ENCODE data around the gene AGFG1. TPM values are rescaled to one million over a fixed set of nuclear protein-coding genes. Genes with fewer than 3 reads are reported as not detected.

The AGFG1 gene
- total RNA-seq, 1 donor from 2014 or later: 74.0 TPM

DNA sequence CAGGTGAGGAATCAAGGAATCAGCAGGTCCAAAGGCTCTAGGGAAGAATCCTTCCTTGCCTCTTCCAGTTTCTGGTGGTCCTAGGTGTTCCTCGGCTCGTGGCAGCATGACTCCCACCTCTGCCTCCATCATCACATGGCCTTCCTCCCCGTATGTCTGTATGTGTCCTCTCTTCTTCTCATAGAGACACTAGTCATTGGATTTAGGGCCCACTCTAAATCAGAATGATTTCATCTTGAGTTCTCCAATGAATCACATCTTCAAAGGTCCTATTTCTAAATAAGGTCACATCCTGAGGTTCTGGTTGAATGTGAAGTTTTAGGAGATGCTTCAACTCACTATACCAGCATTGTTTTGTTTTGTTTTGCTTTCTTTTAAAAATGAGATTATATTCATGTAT lies 11.1 kb upstream of the AGFG1 start:
- intact Hi-C loops (cut with micrococcal nuclease): loop anchor here (5.0 kb wide), 1 partner anchor 669 kb away; no protein-coding TSS in a partner anchor

DNA sequence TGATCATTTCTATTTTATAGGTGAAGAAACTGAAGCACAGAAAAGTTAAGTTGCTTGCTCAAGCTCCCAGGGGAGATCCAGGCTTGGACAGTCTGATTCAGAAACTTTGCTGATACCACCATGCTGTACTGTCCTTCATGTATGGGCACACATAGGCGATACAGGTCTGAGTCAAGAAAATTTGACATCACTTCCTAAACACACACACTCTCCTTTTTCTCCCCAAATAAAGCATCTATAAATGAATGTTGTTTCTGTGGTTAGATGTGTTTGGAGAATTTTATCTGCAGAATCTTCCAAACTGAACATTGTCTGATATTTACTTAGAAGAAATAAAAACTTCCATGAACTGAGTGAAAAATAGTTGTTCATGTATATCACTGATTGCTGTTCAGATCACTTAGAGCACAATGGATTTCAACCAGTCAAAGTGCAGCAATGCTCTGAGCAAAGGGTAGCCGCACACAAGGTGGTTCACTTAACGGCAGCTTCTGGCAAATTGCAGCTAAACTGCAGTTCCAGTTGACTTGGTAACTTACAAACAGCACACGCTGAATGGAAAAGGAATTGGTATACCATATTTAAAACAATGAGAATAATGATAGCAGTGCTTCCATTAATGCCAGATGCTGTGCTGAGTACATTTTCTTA lies 10.0 kb upstream of the AGFG1 start:
- intact Hi-C loops (cut with micrococcal nuclease): loop anchor here (1.0 to 5.0 kb wide), 2 partner anchors 51 to 670 kb away; no protein-coding TSS in a partner anchor

DNA sequence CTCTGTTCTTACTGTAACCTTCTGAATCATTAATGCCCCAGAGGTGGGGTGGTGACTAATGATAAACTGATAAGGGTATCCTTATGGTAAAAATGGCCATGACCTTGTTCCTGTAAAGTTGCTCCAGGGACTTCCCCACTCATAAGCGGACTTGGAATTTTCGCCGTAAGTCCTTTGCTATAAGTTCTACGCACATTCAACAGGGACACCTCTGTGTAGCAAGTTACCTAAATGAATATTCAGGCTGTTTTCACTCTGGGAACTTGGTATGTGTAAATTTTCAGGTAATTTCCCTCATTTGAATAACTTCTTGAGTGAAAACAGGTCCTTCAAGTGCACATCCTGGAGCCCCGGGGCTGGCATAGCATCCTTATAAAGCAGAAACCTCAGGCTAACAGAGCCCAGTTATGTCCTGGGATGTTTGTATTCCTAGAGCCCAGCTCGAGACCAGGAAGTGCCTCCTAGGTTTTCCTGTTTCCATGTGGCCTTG lies 9.4 kb upstream of the AGFG1 start:
- intact Hi-C loops (cut with micrococcal nuclease): loop anchor here (1.0 to 5.0 kb wide), 2 partner anchors 51 to 670 kb away; no protein-coding TSS in a partner anchor

DNA sequence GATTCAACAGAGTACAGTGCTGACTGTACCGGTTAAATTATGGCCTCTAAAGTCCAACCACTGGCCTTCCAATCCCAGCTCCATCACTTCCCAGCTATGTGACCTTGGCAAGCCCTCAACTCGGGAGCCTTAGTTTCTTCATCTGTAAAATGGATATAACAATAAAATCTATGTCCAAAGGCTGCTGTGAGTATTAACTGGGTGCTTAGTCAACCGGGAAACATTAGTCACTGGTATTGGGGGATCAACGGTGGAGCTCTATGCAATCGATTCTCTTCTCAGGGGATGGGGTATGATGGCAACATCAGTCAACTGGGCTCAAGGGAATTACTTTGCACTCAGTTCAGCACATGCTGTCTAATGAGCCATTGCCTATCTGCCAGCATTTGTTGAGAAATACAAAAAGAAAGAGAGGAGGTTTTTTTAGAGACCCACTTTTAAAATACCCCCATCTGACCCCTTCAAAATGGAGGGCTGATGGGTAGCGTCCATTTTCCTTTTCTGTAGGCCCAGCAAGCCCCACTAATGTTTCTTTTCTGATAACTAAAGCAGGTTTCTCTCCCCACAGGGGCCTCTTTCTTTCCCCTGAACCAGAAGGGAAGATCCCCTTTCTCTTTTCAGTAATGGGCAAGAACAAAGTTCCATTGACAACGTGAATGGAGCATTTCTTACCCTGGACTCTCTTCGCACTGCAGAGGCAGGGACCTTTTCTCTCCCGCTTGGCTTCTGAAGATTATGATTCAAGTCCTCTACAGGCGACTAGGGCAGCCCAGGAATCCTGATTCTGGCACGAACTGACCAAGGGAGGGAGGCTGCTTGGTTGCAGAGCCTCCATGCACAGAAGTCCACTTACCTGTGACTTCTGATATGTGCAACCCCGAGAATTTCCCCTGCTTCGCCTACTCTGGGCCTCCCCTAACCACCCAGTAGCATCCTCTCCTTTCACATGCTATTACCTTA lies 8.7 kb upstream of the AGFG1 start:
- intact Hi-C loops (cut with micrococcal nuclease): loop anchor here (1.0 to 5.0 kb wide), 2 partner anchors 52 to 671 kb away; no protein-coding TSS in a partner anchor

DNA sequence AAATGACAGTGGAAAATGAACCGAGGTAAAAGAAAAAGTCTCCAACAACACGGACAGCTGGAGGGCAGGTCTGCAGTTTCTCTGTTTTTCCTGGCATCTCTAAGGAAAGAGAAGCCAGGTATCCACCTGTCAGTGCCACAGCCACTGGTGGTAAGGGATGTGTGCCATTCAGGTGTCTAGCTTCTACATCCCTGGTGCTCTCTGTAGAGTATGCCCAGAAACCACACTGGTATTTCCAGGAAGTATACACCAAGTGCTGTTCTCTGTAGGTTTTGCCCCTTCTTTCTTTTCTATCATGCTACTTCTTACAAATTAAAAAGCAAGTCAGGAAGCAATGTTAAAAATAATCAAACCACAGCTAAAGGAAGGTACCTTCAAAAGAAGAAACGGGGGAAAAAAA lies 7.6 kb upstream of the AGFG1 start:
- intact Hi-C loops (cut with micrococcal nuclease): loop anchor here (5.0 kb wide), 1 partner anchor 672 kb away; no protein-coding TSS in a partner anchor

DNA sequence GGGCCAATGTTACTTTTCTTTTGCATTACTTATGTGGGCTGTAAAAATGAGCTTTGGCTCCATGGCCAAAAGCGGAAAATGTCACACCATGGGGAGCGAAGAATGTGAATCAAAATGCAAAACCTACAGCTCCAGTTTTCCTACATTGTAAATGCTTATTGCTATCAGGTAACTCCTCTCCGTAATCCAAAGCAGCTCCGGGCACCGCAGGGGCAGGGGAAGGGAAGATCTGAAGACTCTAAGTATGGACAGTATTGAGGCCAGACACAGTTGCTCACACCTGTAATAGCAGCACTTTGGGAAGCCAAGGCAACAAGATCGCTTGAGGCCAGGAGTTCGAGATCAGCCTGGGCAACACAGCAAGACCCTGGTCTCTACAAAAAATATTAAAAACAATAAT lies 7.1 kb upstream of the AGFG1 start:
- intact Hi-C loops (cut with micrococcal nuclease): loop anchor here (5.0 kb wide), 1 partner anchor 673 kb away; no protein-coding TSS in a partner anchor

DNA sequence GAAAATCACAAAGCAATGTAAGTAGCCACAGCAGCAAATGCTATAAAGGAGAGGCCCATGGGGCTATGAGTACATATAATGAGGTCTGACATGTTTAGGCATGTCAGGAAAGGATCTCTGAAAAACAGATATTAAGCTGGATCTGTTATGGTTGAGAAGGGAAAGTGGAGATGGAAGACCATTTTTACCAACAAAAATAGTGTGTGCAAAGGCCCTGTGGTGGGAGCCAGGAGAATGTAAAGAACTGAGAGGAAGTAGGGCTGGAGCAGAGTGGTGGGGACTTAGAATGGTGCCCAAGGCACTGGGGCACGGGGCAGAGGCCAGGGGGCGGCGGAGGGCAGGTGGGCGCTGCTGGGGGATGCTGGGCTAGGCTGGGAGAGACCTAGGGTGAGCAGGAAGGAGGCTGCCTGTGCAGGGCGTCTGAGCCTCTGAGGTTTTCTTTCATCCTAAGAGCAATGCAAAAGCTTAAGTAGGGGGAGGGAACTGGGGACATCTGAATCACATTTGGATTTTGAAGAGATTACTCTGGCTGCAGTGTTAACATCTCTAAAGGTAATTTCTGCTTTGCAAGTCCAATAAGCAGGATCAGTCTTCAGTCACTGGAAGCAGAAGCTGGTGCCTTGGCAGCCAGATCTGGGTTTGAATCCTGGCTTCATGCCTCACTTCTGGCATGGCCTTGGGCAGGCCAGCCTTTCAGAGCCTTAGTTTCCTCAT lies 4.9 kb upstream of the AGFG1 start:
- intact Hi-C loops (cut with micrococcal nuclease): no loop called here

DNA sequence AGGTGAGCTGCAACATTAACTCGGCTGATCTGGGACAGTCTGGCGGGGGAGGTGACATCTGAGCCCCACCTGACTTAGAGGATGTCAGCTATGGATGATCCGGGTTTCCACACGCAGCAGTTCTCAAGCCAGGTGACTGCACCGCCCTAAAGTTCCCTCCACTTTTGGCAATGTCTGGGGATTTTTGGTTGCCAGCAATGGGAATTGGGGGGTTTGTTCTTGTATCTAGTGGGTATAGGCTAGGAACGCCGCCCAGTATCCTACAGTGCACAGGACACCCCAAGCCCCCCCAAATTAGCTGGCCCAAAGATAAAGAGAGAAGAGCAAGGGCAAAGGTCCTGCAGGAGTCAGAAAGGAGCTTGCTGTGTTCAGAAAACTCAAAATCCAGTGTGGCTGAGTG lies 544 bp upstream of the AGFG1 start:
- intact Hi-C loops (cut with micrococcal nuclease): loop anchor here (5.0 kb wide), 4 partner anchors 76 to 1049 kb away; partner anchors contain the start of gene RHBDD1

DNA sequence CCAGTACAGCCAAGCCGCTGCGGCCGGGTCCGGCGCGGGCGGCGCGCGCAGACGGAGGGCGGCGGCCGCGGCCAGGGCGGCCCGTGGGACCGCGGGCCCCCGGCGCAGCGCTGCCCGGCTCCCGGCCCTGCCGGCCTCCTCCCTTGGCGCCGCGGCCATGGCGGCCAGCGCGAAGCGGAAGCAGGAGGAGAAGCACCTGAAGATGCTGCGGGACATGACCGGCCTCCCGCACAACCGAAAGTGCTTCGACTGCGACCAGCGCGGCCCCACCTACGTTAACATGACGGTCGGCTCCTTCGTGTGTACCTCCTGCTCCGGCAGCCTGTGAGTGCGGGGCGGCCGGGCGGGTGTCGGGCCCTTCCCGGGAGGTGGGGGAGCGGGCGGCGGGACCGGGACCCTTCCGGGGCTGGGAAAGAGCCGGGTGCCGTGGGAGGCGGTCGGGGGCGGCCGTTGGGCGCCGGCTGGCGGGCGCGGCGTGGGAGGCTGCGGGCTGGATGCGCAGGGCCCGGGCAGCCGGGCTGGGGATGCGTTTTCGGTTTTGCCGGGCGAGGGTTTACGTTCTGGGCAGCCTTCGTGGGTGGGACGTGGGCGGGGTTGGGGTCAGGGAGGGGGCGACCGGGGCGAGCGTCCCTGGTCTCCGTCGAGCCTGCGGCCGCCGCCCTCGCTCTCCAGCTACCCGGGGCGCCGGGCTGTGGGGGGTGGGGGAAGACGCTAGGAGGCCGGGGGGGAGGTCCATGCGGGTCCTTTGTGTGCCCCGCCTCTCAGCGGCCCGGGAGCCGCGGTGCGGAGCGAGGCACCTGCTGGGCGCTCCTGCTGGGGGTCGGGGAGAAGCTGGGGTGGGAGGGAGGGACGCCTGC lies 537 bp downstream of the AGFG1 start:
- intact Hi-C loops (cut with micrococcal nuclease): loop anchor here (1.0 to 5.0 kb wide), 8 partner anchors 62 to 1050 kb away; partner anchors contain the start of genes MFF and RHBDD1

DNA sequence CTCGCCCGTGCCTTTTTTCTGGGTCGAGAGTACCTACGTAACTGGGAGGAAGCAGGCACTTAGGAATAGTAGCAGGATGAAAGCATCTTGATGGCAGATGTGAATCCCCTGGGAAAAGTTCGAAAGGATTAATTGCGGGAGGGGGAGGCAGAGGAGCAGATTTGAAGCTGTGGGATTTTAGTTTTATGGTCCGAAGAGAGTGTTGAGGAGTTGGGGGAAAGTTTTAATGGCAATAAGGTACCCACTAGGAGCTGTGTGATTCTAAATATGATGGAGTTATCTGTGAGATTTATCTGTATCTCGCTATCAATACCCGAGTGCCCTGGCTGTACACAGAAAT lies 1.1 kb downstream of the AGFG1 start:
- intact Hi-C loops (cut with micrococcal nuclease): loop anchor here (2.0 to 5.0 kb wide), 7 partner anchors 62 to 1051 kb away; partner anchors contain the start of gene RHBDD1

DNA sequence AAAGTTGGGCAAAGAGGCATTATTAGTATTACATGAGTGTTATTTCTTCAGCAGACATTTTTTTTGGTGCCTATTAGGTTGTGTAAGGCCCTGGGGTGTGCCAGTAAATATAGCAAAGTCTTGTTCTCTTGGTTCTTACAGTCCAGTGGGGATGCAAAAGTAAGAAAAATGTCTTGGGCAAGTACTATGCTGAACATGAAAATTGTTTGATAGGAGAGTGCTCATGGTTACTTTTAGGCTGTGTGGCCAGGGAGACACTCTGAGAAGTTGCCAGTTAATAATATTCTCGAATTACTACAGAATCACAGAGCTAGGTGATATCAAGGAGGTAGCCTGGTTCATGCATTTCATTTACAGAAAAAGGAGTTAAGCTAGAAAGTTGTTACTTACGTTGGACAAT lies 1.9 kb downstream of the AGFG1 start:
- intact Hi-C loops (cut with micrococcal nuclease): loop anchor here (2.0 to 5.0 kb wide), 7 partner anchors 63 to 1052 kb away; partner anchors contain the start of gene RHBDD1

DNA sequence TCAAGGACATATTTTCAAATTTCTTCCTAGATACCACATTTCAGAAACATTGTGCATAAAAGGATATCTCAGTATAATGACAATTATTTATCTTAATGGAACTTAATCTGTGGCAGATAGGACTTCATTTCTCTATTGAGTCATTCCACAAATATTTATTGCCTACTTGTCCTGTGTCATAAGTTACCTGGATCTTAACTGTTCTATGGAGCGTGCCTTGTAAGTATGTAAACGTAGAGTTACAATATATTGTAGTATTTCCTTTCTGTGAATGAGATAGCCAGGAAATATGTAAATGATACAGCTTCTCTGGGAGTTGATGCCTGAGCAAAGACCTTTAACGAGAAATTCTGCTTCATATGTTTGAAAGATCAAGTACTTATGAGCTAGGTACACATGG lies 2.5 kb downstream of the AGFG1 start:
- intact Hi-C loops (cut with micrococcal nuclease): loop anchor here (5.0 kb wide), 4 partner anchors 73 to 1052 kb away; partner anchors contain the start of gene RHBDD1

DNA sequence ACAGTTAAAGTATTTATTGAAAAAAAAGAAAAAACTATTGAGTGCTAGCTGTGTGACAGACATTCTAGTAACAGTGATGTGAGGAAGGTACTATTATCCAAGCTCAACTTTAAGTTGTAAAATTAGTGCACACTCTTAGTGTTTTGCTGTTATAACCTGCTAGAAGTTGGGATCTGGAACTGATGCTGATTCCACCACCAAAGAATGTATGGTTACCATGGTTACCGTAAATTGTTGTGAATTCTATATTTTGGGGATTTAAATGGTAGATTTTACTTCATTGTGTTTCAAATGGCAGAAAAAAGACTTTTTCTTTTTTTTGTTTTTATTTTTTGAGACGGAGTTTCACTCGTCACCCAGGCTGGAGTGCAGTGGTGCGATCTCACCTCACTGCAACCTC lies 5.3 kb downstream of the AGFG1 start:
- intact Hi-C loops (cut with micrococcal nuclease): no loop called here

DNA sequence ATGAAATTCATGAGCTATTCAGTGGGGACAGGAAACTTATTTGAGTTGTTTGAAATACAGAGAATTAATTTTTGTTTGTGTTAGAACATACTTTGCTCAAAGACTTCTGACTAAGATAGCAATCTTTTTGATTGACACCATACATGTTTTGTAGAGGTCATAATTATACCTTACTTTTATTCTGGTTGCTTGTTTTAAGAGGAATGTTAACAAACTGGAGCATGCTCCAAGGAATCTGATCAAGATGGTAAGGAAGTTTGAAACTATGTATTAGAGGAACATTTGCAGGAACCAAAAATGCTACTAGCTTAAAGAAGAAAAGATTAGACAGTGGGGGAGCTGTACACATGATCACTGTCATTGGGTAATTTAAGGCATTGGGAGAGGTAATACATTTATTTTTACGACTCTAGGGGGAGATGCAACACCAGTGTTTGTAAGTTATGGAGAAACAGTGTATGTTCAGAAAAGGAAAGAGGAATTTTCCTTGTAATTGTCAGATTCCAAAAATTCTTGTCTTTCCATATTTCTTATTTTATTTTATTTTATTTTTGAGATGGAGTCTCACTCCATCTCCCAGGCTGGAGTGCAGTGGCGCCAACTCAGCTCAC lies 8.0 kb downstream of the AGFG1 start:
- intact Hi-C loops (cut with micrococcal nuclease): loop anchor here (1.0 to 5.0 kb wide), 2 partner anchors 178 to 382 kb away; no protein-coding TSS in a partner anchor

DNA sequence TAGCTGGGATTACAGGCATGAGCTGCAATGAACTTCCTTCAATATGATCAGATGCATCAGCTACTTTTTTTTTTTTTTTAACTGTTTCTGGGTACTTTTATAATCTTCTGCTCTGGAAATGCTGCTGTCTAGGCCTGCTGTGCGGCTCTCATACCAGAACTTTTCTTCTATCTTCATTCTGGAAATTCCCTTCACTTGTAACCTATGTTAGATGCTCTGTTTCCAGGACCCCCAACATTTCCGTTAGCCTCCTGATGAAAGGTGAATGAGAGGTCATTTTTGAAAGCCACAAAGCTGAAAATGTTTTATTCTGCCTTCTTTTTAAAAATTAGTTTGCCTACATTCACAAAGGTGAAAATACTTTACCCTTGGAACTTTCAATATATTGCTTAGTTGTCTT lies 8.6 kb downstream of the AGFG1 start:
- intact Hi-C loops (cut with micrococcal nuclease): loop anchor here (1.0 to 5.0 kb wide), 2 partner anchors 178 to 382 kb away; no protein-coding TSS in a partner anchor

DNA sequence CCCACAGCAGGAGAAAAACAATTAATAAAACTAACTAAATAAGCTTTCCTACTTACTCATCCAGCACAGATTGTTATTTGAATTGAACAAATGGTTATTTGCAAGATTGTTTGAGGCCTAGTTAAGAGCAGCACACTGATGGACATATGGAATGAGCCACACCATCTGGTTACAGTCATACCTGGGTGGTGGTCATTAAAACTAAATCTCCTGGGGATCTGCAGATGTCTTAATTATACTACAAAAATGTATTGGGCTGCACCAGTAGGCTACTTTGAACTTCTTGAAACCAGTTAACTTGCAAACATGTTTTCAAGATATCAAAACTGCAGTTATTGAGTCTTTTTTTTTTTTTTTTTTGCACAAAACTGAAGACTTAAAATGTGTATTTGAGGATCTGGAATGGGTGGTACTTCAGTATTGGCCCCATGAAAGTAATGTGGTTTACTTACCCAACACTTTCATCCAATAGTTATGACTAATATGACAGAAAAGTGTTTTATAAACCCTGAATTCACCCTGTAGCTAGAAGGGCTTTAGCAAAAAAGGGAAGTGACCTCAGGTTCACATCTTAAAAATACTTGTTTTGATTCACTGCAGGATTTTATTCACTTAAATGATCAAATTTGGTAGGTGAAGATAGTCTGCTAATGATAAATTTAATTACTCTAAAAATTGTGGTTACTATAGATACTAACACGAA lies 10.8 kb downstream of the AGFG1 start:
- intact Hi-C loops (cut with micrococcal nuclease): loop anchor here (5.0 kb wide), 1 partner anchor 380 kb away; no protein-coding TSS in a partner anchor

DNA sequence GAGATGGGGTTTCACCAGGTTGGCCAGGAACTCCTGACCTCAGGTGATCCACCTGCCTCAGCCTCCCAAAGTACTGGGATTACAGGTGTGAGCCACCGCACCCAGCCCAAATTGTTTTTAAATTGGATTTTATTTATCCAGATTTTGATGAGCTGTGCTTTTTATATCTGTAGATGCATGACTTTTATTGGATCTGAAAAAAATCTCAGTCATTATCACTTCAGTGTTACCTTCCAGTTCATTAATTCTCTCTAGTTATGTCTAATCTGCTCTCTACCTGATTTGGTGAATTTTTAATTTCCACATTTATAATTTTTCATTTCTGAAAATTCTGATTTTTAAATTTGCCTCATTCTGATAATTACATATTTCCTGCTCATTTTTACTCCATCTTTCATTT lies 13.5 kb downstream of the AGFG1 start:
- intact Hi-C loops (cut with micrococcal nuclease): no loop called here

DNA sequence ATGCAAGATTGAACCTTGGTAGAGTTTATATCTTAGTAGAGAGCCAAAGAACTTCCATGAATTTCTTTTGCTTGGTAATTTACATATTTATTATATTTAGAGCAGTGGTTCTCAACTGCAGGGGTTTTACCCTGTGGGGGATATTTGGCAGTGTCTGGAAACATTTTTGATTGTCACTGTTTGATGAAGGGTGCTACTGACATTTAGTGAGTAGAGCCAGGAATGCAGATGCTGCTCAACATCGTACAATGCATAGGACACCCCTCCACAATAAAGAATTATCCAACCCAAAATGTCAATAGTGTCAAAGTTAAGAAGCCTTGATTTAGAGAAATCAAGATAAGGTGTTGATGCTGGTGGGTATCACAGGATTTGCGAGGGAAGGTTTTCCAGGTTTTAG lies 14.7 kb downstream of the AGFG1 start:
- intact Hi-C loops (cut with micrococcal nuclease): no loop called here

DNA sequence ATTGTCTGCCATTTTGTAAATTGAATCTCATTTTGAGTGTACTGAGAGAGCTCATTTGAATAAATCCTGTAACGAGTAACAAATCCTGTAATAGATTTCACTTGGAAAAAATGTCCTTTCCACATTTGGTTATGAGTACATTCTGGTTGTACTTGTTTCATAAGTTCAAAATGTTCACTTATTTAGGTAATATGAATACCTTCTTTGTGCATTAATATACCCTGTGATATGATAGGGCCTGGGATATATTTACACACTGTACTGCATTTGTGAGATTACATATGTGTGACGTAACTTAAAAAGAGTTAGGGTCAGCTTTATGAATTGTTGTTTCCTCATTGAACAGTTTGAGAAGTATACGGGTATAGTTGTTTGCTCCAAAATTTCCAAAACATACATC lies 16.1 kb downstream of the AGFG1 start:
- intact Hi-C loops (cut with micrococcal nuclease): no loop called here
